Natural killer cell (primary cell): ENCODE results near the gene SCFD2. TPM values are rescaled to one million over a fixed set of nuclear protein-coding genes. Genes with fewer than 3 reads are reported as not detected.
A peak's percentile ranks its signal among the peaks of the same experiment; 100 is the strongest.

Experiments used
- ATAC-seq, 3 donors: fragments of 150-1000 bp in 2 of 3; fragments of 200-7000 bp in 1 of 3; cut with Tn5 transposase; 1 replicate in 1 of 3; 2 replicates in 2 of 3; pipeline ENCODE4 v1.10.0; 2021; ENCODE audit warnings: mild to moderate bottlenecking in 2 of 3, moderate library complexity in 2 of 3
- DNase-seq, 2 donors: peaks; one replicate each; pipeline versions ENCODE4 v3.0.0 to v3.0.0-alpha.2; 2013 to 2021; ENCODE audit warnings: mixed read lengths in 1 of 2
- H3K27ac ChIP-seq: one replicate; pipeline ENCODE4 v1.5.1; 2013; ENCODE audit warnings: mild to moderate bottlenecking, low read length
- H3K27me3 ChIP-seq: one replicate; pipeline ENCODE4 v1.6.1; 2013; ENCODE audit warnings: low read length; ENCODE audit not compliant: control insufficient read depth, insufficient read depth
- H3K36me3 ChIP-seq: one replicate; pipeline ENCODE4 v1.6.1; 2013; ENCODE audit warnings: low read length; ENCODE audit not compliant: control insufficient read depth, insufficient read depth
- H3K4me1 ChIP-seq: one replicate; pipeline ENCODE4 v1.6.1; 2013; ENCODE audit warnings: low read length; ENCODE audit not compliant: control insufficient read depth, insufficient read depth
- H3K4me3 ChIP-seq: one replicate; pipeline ENCODE4 v1.5.1; 2013; ENCODE audit warnings: low read length
- H3K9me3 ChIP-seq: one replicate; pipeline ENCODE4 v1.6.1; 2013; ENCODE audit warnings: low read length; ENCODE audit not compliant: control insufficient read depth, insufficient read depth
- H3K27ac Mint-ChIP-seq, 2 donors: one replicate each; pipeline ENCODE4 v1.8.0; 2022; ENCODE audit warnings: mild to moderate bottlenecking in 2 of 2, mixed read lengths in 2 of 2, moderate library complexity in 1 of 2
- H3K27me3 Mint-ChIP-seq, 2 donors: one replicate each; pipeline ENCODE4 v1.8.0; 2022; ENCODE audit warnings: low read depth in 2 of 2, mixed read lengths in 2 of 2
- H3K36me3 Mint-ChIP-seq: one replicate; pipeline ENCODE4 v1.8.0; 2022; ENCODE audit warnings: mixed read lengths
- H3K4me1 Mint-ChIP-seq, 2 donors: one replicate each; pipeline ENCODE4 v1.8.0; 2022; ENCODE audit warnings: mixed read lengths in 2 of 2
- H3K4me3 Mint-ChIP-seq: one replicate; pipeline ENCODE4 v1.8.0; 2022; ENCODE audit warnings: mild to moderate bottlenecking, moderate library complexity, mixed read lengths
- H3K9me3 Mint-ChIP-seq, 2 donors: one replicate each; pipeline ENCODE4 v1.8.0; 2022; ENCODE audit warnings: mixed read lengths in 2 of 2
- CTCF ChIP-seq: fragments of 200-600 bp; IDR thresholded peaks from one replicate; pipeline ENCODE4 v1.8.0; 2022; ENCODE audit warnings: antibody characterized with exemption
- whole genome bisulfite sequencing: methylation state at CpG from one replicate; pipeline ENCODE4 v1.1.7; 2013; ENCODE audit warnings: missing lambda C conversion rate; ENCODE audit not compliant: insufficient coverage; 5-methylcytosine and 5-hydroxymethylcytosine counted together
- intact Hi-C: fragments of 100-400 bp; cut with micrococcal nuclease; formaldehyde crosslinking; loops from one replicate; pipeline ENCODE4 v1.14.2; 2022
- total RNA-seq, 4 donors: library from RNA; stranded (reverse); fragments of 120-200 nt in 1 of 4; gene quantifications; one replicate each; pipeline versions ENCODE4 v1.2.3 to v1.2.4, GENCODE V29; 2013 to 2022

Gene SCFD2
- total RNA-seq, 3 donors from 2014 or later (not counting 1 experiment from before 2014, with no cell fraction given) = 26.4 to 29.4 (median 28.9) TPM

- TF ChIP-seq CTCF = no peak
- Histone ChIP-seq H3K36me3 (no peaks in the 10 kb centered on the region), H3K27me3 (no peaks in the 10 kb centered on the region), H3K4me1 (peaks cover 15% of the 10 kb centered on the region), H3K4me3 (peak overlapping the region; percentile 88), H3K9me3 (no peaks in the 10 kb centered on the region), H3K27ac (peak overlapping the region; percentile 70)
- ATAC-seq = peak; percentile 25 to 38 (median 25)
- DNase-seq = no peak
- peaks cover 28 to 37% of the 10 kb centered on the region in 2 donors for H3K4me1 Mint-ChIP-seq
- H3K4me3 Mint-ChIP-seq = peak overlapping the region; percentile 97
- no peaks in the 10 kb centered on the region for H3K9me3 Mint-ChIP-seq
- 7% methylated on average over 8 of the region's 8 CpGs for whole genome bisulfite sequencing
- H3K36me3 Mint-ChIP-seq = no peaks in the 10 kb centered on the region
- H3K27ac Mint-ChIP-seq = peak overlapping the region; percentile 86 to 96
- intact Hi-C loops = loop anchor here (1.0 kb wide), 1 partner anchor 11 kb away; the partner anchor contains the start of gene FIP1L1
- peaks cover 27% of the 10 kb centered on the region in 2 donors for H3K27me3 Mint-ChIP-seq
Observed at GRCh38 chr4:53366301-53366716, 448 bp upstream of the SCFD2 start.

GRCh38 chr4:53365121-53365485, 758 bp downstream of the SCFD2 start:
- H3K27ac Mint-ChIP-seq = peak overlapping the region; percentile 86 to 96
- H3K27ac ChIP-seq = peak overlapping the region; percentile 70
- peak overlapping the region; percentile 88 for H3K4me3 ChIP-seq
- ATAC-seq = no peak
- WGBS = under 1% methylated on average over 8 of the region's 8 CpGs
- peaks cover 15% of the 10 kb centered on the region for H3K4me1 ChIP-seq
- no peaks in the 10 kb centered on the region for H3K36me3 Mint-ChIP-seq
- peak overlapping the region; percentile 97 for H3K4me3 Mint-ChIP-seq
- no peaks in the 10 kb centered on the region for H3K36me3 ChIP-seq
- intact Hi-C loops = no loop called here
- no peaks in the 10 kb centered on the region for H3K9me3 Mint-ChIP-seq
- no peaks in the 10 kb centered on the region for H3K27me3 ChIP-seq
- H3K9me3 ChIP-seq = no peaks in the 10 kb centered on the region
- no peak for TF ChIP-seq CTCF
- H3K27me3 Mint-ChIP-seq = peaks cover 19 to 26% of the 10 kb centered on the region in 2 donors
- peak in 1 of 2 donors; percentile 29 for DNase-seq
- H3K4me1 Mint-ChIP-seq = peaks cover 38 to 48% of the 10 kb centered on the region in 2 donors

- peaks cover 15% of the 10 kb centered on the region for H3K4me1 ChIP-seq
- H3K36me3 Mint-ChIP-seq = no peaks in the 10 kb centered on the region
- ATAC-seq (no peak), DNase-seq (no peak)
- peaks cover 43 to 52% of the 10 kb centered on the region in 2 donors for H3K4me1 Mint-ChIP-seq
- H3K9me3 Mint-ChIP-seq = no peaks in the 10 kb centered on the region
- H3K27me3 Mint-ChIP-seq = peaks cover 15 to 21% of the 10 kb centered on the region in 2 donors
- intact Hi-C loops = no loop called here
- peak overlapping the region; percentile 97 for H3K4me3 Mint-ChIP-seq
- WGBS = 20% methylated on average over 1 of the region's 3 CpGs
- no peaks in the 10 kb centered on the region for H3K9me3 ChIP-seq
- no peak overlapping the region for H3K27ac ChIP-seq
- no peaks in the 10 kb centered on the region for H3K36me3 ChIP-seq
- no peak for TF ChIP-seq CTCF
- no peak overlapping the region for H3K4me3 ChIP-seq
- H3K27me3 ChIP-seq = no peaks in the 10 kb centered on the region
- peak overlapping the region; percentile 86 to 96 for H3K27ac Mint-ChIP-seq
Observed at GRCh38 chr4:53364624-53365023, 1.2 kb downstream of the SCFD2 start.

- no peaks in the 10 kb centered on the region for H3K9me3 ChIP-seq
- intact Hi-C loops = no loop called here
- no peak overlapping the region for H3K27ac ChIP-seq
- H3K27me3 ChIP-seq = no peaks in the 10 kb centered on the region
- Mint-ChIP-seq H3K27ac (peak overlapping the region in 1 of 2 donors; percentile 6), H3K4me3 (peak overlapping the region; percentile 8), H3K27me3 (no peaks in the 10 kb centered on the region), H3K4me1 (peaks cover 45 to 59% of the 10 kb centered on the region in 2 donors), H3K36me3 (no peaks in the 10 kb centered on the region), H3K9me3 (no peaks in the 10 kb centered on the region)
- DNase-seq (no peak), ATAC-seq (no peak)
- TF ChIP-seq CTCF = no peak
- no peaks in the 10 kb centered on the region for H3K36me3 ChIP-seq
- H3K4me1 ChIP-seq = peaks cover 15% of the 10 kb centered on the region
- 95% methylated on average over 1 of the region's 1 CpG for WGBS
- no peak overlapping the region for H3K4me3 ChIP-seq
Observed at GRCh38 chr4:53362093-53362492, 3.8 kb downstream of the SCFD2 start.
